Left lobe of liver (tissue), 2 donors: Measurements from ENCODE around the gene ADRA2B. TPM values are rescaled to one million over a fixed set of nuclear protein-coding genes. Genes with fewer than 3 reads are reported as not detected.

Experiments
- ATAC-seq: fragments of 200-7000 bp; cut with Tn5 transposase; one replicate; pipeline ENCODE4 v1.9.1; 2020; ENCODE audit warnings: mild to moderate bottlenecking, moderate library complexity
- DNase-seq: peaks from one replicate; pipeline ENCODE4 v3.0.0-alpha.2; 2020; ENCODE audit warnings: low spot score
- total RNA-seq: library from RNA; stranded (reverse); gene quantifications from one replicate; pipeline ENCODE4 v1.2.1, GENCODE V29; 2021
- donor health status: DM: no; HTN: no; CAD: no; lungs with moderate emphysema.
- donor health status: DM: no; HTN: yes; CAD: no.

Gene ADRA2B
- total RNA-seq, 1 donor from 2014 or later, result 11.4 TPM

GRCh38 chr2:96138179-96139145 is 22.1 kb upstream of the ADRA2B start, which contains the start of gene ASTL:
ASTL (minus strand) TSS chr2:96138502; CDS start chr2:96138436, 66 bp downstream.
- DNase-seq, result no peak
- peak; percentile 67 for ATAC-seq

- DNase-seq (no peak), ATAC-seq (no peak)
Measured at GRCh38 chr2:96137321-96138178, 21.2 kb upstream of the ADRA2B start.

- DNase-seq, result no peak
- no peak for ATAC-seq
Measured at GRCh38 chr2:96136129-96136720, 19.9 kb upstream of the ADRA2B start.

- DNase-seq (no peak), ATAC-seq (no peak)
Measured at GRCh38 chr2:96135621-96136020, 19.2 kb upstream of the ADRA2B start.

- DNase-seq (no peak), ATAC-seq (no peak)
Measured at GRCh38 chr2:96135171-96135570, 18.8 kb upstream of the ADRA2B start.

GRCh38 chr2:96134421-96134820 is 18.1 kb upstream of the ADRA2B start:
- no peak for ATAC-seq
- DNase-seq, result no peak

GRCh38 chr2:96131813-96132745 is 15.7 kb upstream of the ADRA2B start:
- ATAC-seq, result no peak
- DNase-seq, result no peak

- DNase-seq, result no peak
- no peak for ATAC-seq
Measured at GRCh38 chr2:96131152-96131812, 14.9 kb upstream of the ADRA2B start.

GRCh38 chr2:96130483-96130882 is 14.1 kb upstream of the ADRA2B start:
- ATAC-seq (no peak), DNase-seq (no peak)

- ATAC-seq (no peak), DNase-seq (no peak)
Measured at GRCh38 chr2:96129528-96130120, 13.3 kb upstream of the ADRA2B start.

GRCh38 chr2:96128456-96128855 is 12.1 kb upstream of the ADRA2B start:
- no peak for ATAC-seq
- DNase-seq, result no peak

GRCh38 chr2:96124406-96125265 is 8.3 kb upstream of the ADRA2B start:
- ATAC-seq, result no peak
- DNase-seq, result no peak

- DNase-seq, result no peak
- ATAC-seq, result no peak
Measured at GRCh38 chr2:96123936-96124335, 7.6 kb upstream of the ADRA2B start.

- no peak for ATAC-seq
- DNase-seq, result no peak
Measured at GRCh38 chr2:96123290-96123689, 6.9 kb upstream of the ADRA2B start.

GRCh38 chr2:96122391-96122790 is 6.0 kb upstream of the ADRA2B start:
- no peak for DNase-seq
- no peak for ATAC-seq

- no peak for ATAC-seq
Measured at GRCh38 chr2:96121414-96121813, 5.0 kb upstream of the ADRA2B start.

GRCh38 chr2:96120991-96121390 is 4.6 kb upstream of the ADRA2B start:
- no peak for ATAC-seq
- no peak for DNase-seq

More at GRCh38 chr2:96121414-96121813, 5.0 kb upstream of the ADRA2B start:
- DNase-seq, result no peak

GRCh38 chr2:96120091-96120720 is 3.8 kb upstream of the ADRA2B start:
- ATAC-seq (no peak), DNase-seq (no peak)
